Upper lobe of left lung (tissue), 6 donors: ENCODE results near the gene RAB44. TPM values are rescaled to one million over a fixed set of nuclear protein-coding genes. Genes with fewer than 3 reads are reported as not detected.

Experiments used
- ATAC-seq, 2 donors: fragments of 200-7000 bp; cut with Tn5 transposase; one replicate each; pipeline ENCODE4 v1.9.1; 2022; ENCODE audit warnings: mild to moderate bottlenecking in 2 of 2, moderate library complexity in 2 of 2; ENCODE audit not compliant: low FRiP score in 2 of 2
- DNase-seq, 2 donors: peaks; one replicate each; pipeline ENCODE4 v3.0.0-alpha.2; 2019 to 2020
- H3K27ac ChIP-seq, 4 donors: fragments of 200-600 bp; sonication (generic); one replicate each; pipeline ENCODE4 v1.5.1; 2016 to 2019
- H3K27me3 ChIP-seq, 4 donors: fragments of 200-600 bp; sonication (generic); one replicate each; pipeline ENCODE4 v1.5.1; 2017 to 2019
- H3K36me3 ChIP-seq, 4 donors: fragments of 200-600 bp; sonication (generic); one replicate each; pipeline ENCODE4 v1.5.1; 2016 to 2019
- H3K4me1 ChIP-seq, 4 donors: fragments of 200-600 bp; sonication (generic); one replicate each; pipeline ENCODE4 v1.5.1; 2018 to 2019
- H3K4me3 ChIP-seq, 4 donors: fragments of 200-600 bp; sonication (generic); one replicate each; pipeline ENCODE4 v1.5.1; 2017 to 2019; ENCODE audit warnings: mild to moderate bottlenecking in 2 of 4, moderate library complexity in 1 of 4
- H3K9me3 ChIP-seq, 4 donors: fragments of 200-600 bp; sonication (generic); one replicate each; pipeline ENCODE4 v1.5.1; 2018 to 2019
- EP300 ChIP-seq, 4 donors: sonication (generic); formaldehyde crosslinking; IDR thresholded peaks; one replicate each; pipeline ENCODE4 v1.5.1; 2017; ENCODE audit warnings: antibody characterized with exemption in 4 of 4, control low read depth in 2 of 4
- POLR2A ChIP-seq, 4 donors: fragments of 450-650 bp; IDR thresholded peaks; one replicate each; pipeline ENCODE4 v1.5.1; 2016 to 2017; ENCODE audit warnings: antibody characterized with exemption in 4 of 4, mild to moderate bottlenecking in 2 of 4
- POLR2AphosphoS5 ChIP-seq, 2 donors: sonication (generic); formaldehyde crosslinking; IDR thresholded peaks; one replicate each; pipeline ENCODE4 v1.5.1; 2017; ENCODE audit warnings: antibody characterized with exemption in 2 of 2
- WGBS, 2 donors: methylation state at CpG; one replicate each; pipeline ENCODE4 v1.1.5; 2017 to 2018; 5-methylcytosine and 5-hydroxymethylcytosine counted together
- total RNA-seq, 6 donors: library from RNA; depleted of rRNA in 4 of 6; stranded (reverse); fragments of >200 nt in 4 of 6; gene quantifications; one replicate each; pipeline versions ENCODE4 v1.1.0 to v1.2.1, GENCODE V29; 2016 to 2021
- TF ChIP-seq, protein P1 (sequence below), 6 experiments: fragments of 450-650 bp in 4 of 6; fragments of 200-600 bp in 2 of 6; sonication (generic) in 2 of 6; IDR thresholded peaks; one replicate each; pipeline ENCODE4 v1.5.1; 2016 to 2019; ENCODE audit warnings: antibody characterized with exemption in 6 of 6
- donor health status: DM: no; HTN: no; CAD: no; lungs with moderate emphysema.
- donor health status: DM: no; HTN: yes; CAD: no; lungs with severe emphysema.

Gene RAB44
- total RNA-seq, 6 donors from 2014 or later: 0.20 to 3.1 (median 1.2) TPM

DNA sequence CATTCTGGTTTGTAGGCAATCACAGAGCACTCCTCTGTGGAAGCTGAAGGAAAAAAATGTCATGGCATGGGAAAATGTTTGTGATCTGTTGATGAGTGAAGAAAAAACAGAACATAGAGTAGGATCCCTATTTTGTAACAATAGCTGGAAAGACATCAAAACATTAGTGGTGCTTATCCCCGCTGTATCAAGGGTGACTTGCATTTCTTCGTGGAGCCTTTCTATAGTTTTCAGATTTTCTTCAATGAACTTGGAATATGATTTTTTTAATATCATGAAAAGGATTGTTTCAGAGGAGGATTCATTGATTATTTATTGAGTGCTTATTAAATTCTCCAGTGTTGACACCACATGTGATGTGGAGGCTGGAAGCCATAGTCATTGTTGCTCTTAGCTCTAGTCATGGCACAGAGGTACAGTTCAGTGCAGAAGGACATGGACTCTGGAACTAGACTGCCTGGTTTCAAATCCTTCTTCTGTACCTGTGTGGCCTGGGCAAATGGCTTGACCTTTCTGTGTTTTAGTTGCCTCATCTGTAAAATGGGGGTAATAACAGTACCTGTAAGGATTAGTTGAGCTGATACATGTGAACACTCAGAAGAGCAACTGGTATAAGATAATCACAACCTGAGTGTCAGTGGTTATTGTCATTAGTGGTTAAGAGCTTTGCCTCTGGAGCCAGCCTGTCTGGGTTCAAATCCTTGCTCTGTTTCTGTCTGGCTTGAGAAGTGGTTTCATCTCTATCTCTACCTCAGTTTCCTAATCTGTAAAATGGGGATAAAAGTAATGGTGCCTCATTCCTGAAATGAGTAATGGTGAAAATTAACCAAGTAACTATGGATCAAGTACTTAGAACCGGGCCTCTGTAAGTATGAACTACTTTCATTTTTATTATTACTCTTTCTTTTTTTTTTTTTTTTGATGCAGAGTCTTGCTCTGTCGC is 33.9 kb upstream of the RAB44 start:
- DNase-seq (no peak), ATAC-seq (no peak)
- H3K4me3 ChIP-seq: no peak overlapping the region
- H3K27me3 ChIP-seq: no peaks in the 10 kb centered on the region
- no peaks in the 10 kb centered on the region for H3K36me3 ChIP-seq
- H3K4me1 ChIP-seq: peaks cover 9 to 21% (median 18%) of the 10 kb centered on the region in 4 donors
- TF ChIP-seq EP300 (IDR thresholded peaks at IDR 0.05) (no peak), POLR2A (IDR thresholded peaks at IDR 0.05) (no peak), POLR2AphosphoS5 (IDR thresholded peaks at IDR 0.05) (no peak)
- TF ChIP-seq, protein P1, sequence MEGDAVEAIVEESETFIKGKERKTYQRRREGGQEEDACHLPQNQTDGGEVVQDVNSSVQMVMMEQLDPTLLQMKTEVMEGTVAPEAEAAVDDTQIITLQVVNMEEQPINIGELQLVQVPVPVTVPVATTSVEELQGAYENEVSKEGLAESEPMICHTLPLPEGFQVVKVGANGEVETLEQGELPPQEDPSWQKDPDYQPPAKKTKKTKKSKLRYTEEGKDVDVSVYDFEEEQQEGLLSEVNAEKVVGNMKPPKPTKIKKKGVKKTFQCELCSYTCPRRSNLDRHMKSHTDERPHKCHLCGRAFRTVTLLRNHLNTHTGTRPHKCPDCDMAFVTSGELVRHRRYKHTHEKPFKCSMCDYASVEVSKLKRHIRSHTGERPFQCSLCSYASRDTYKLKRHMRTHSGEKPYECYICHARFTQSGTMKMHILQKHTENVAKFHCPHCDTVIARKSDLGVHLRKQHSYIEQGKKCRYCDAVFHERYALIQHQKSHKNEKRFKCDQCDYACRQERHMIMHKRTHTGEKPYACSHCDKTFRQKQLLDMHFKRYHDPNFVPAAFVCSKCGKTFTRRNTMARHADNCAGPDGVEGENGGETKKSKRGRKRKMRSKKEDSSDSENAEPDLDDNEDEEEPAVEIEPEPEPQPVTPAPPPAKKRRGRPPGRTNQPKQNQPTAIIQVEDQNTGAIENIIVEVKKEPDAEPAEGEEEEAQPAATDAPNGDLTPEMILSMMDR (IDR thresholded peaks at IDR 0.05): no peak
- no peak overlapping the region for H3K27ac ChIP-seq
- 64 to 65% methylated on average over 4 of the region's 4 CpGs for WGBS, 2 donors
- H3K9me3 ChIP-seq: no peaks in the 10 kb centered on the region

DNA sequence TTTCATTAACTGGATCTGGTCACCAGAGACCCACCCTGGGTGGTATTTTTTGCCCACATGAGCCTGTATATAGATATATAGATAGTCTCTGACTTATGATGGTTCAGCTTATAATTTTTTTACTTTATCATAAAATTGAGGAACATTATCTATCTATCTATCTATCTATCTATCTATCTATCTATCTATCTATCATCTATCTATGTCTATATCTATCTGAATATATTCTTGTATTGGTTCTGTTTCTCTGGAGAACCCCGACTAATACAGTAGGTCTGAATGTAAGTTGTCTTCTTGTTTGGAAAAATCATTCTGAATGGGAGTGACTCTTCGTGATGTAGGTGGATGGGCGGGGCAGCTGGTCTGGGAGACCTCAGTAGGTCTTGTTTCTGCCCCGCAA is 32.4 kb upstream of the RAB44 start:
- no peak for DNase-seq
- WGBS, 2 donors: 84 to 97% methylated on average over 4 of the region's 4 CpGs
- TF ChIP-seq POLR2A (IDR thresholded peaks at IDR 0.05) (no peak), EP300 (IDR thresholded peaks at IDR 0.05) (no peak), POLR2AphosphoS5 (IDR thresholded peaks at IDR 0.05) (no peak)
- TF ChIP-seq, protein P1 (IDR thresholded peaks at IDR 0.05): no peak

DNA sequence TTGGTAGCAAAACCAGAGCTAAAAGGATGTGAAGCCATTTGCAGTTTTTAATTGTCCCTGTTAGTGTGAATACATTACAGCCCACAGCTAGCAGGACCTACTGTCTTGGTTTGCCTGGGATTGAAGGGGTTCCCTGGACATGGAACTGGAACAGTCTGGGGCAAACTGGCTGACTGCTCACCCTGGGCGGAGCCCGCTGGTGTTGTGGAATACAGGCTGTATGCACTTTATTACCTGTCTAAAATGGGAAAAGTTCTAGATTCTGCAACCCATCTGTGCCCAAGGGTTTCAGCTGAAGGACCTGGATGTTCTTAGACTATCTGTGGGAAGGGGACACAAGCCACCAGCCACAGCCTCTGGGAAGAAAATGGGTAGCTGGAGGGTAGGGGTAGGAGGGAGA is 31.3 kb upstream of the RAB44 start:
- TF ChIP-seq, protein P1 (IDR thresholded peaks at IDR 0.05): no peak
- TF ChIP-seq POLR2AphosphoS5 (IDR thresholded peaks at IDR 0.05) (no peak), POLR2A (IDR thresholded peaks at IDR 0.05) (no peak), EP300 (IDR thresholded peaks at IDR 0.05) (no peak)
- H3K36me3 ChIP-seq: no peaks in the 10 kb centered on the region
- H3K4me3 ChIP-seq: no peak overlapping the region
- no peak for DNase-seq
- H3K27me3 ChIP-seq: no peaks in the 10 kb centered on the region
- 89 to 93% methylated on average over 2 of the region's 2 CpGs for WGBS, 2 donors
- no peak overlapping the region for H3K27ac ChIP-seq
- H3K9me3 ChIP-seq: no peaks in the 10 kb centered on the region
- ATAC-seq: no peak
- H3K4me1 ChIP-seq: peaks cover 4 to 9% (median 9%) of the 10 kb centered on the region in 4 donors

More for the DNA sequence above, 32.4 kb upstream of the RAB44 start:
- H3K4me1 ChIP-seq: peaks cover 9 to 20% (median 18%) of the 10 kb centered on the region in 4 donors
- no peaks in the 10 kb centered on the region for H3K9me3 ChIP-seq
- H3K4me3 ChIP-seq: no peak overlapping the region
- no peak for ATAC-seq
- H3K27me3 ChIP-seq: no peaks in the 10 kb centered on the region
- H3K36me3 ChIP-seq: no peaks in the 10 kb centered on the region
- H3K27ac ChIP-seq: no peak overlapping the region

DNA sequence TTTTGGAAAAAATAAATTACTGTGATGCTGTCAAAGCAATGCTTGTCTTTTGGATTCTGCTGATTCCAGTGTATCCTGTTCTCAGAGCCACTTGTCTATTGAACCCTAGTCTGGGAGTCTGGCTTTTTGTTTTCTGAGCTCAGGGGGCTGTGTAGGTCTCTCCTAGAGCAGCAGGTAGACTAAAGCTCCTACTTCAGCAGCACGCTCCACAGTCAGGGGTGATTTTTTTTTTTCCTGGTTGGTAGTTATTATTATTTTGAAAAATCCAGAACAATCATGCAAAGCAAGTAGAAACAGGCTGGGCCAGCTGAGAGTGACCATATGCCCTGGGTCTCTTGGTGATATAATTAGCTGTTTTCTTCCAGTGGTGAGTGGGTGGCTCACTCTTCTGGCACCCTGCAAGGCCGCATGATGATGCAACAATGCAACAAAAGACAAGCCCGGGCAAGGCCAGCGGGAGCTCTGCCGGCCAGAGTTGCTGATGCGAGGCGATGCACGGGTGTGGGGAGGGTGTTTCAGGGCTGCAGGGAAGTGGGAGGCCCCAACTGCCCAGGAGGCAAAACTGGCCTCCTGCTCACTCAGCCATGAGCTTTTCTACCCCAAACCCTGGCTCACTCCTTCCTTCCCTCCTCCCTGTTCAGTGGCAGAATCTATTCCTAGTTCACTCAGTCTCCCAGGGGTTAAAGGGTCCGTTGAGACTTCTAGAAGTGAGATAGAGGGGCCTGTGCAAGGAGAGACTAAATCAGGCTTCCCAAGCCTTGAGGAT is 30.6 kb upstream of the RAB44 start:
- peaks cover 4 to 9% (median 9%) of the 10 kb centered on the region in 4 donors for H3K4me1 ChIP-seq
- DNase-seq (peak; percentile 83 to 86), ATAC-seq (peak; percentile 76 to 96)
- TF ChIP-seq POLR2A (IDR thresholded peaks at IDR 0.05) (peak in 1 of 4 donors; percentile 28), POLR2AphosphoS5 (IDR thresholded peaks at IDR 0.05) (peak; percentile 19 to 30), EP300 (IDR thresholded peaks at IDR 0.05) (no peak)
- TF ChIP-seq, protein P1 (IDR thresholded peaks at IDR 0.05): no peak
- no peaks in the 10 kb centered on the region for H3K36me3 ChIP-seq
- H3K9me3 ChIP-seq: no peaks in the 10 kb centered on the region
- WGBS, 2 donors: 55 to 67% methylated on average over 9 of the region's 9 CpGs
- no peaks in the 10 kb centered on the region for H3K27me3 ChIP-seq
- peak overlapping the region in 2 of 4 donors; percentile 21 to 41 for H3K27ac ChIP-seq
- H3K4me3 ChIP-seq: no peak overlapping the region
